NCI-H187 treated with DMSO at 0.1 percent for 48 hours (cell line): ENCODE data around the gene MAFG.
A peak's percentile ranks its signal among the peaks of the same experiment; 100 is the strongest.

Source experiments
- DNase-seq: peaks from one replicate; lab custom pipeline; 2025; lab: John Stamatoyannopoulos, UW

MAFG gene

DNA sequence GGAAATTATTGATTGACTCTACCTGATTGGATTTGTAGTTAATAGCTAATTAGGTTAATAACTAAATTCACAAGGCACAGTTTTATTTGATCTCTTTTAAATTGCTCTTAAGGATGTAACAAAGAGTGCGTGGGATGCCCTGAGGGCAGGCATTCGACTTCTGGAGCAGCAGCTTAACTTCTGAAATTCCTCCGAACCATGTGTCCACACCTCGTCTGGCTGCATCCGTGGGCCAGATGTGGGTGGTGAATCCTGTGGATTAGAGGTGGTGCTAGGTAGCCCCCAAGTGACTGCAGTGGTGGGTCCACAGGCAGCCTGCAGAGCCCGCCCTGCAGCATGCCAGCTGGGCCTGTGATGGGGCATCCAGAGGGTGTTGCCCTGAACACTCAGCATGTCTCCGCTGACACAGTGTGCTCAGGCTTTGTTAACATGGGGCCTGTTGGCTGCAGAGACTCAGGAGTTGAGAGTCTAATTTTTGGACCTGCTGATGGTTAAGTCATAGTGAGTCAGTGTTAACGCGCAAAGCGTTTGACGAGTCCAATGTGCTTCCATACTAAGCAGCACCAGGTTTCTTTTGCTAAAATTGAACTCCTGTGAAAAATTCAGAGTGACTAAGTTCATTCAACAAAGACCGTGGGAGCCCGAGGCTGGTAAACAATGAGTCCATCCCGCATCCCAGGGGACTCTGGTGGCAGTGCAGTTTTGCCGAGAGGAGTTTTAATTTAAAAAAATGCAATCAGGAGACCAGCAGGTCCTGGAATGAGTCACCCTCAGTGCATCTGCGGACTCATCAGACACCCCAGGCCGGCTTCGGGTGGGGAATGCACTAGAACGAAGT lies 29.3 kb downstream of the MAFG start:
- DNase-seq, result no peak

DNA sequence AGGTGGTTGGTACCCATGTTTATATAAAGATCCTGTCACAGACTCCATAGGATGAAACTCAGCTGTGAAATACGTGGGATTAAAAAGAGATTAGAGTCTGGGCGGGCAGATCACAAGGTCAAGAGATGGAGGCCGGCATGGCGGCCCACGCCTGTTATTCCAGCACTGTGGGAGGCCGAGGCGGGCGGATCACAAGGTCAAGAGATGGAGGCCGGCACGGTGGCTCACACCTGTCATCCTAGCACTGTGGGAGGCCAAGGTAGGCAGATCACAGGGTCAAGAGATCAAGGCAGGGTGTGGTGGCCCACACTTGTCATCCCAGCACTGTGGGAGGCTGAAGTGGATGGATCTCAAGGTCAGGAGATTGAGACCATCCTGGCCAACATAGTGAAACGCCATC lies 32.1 kb downstream of the MAFG start:
- no peak for DNase-seq

DNA sequence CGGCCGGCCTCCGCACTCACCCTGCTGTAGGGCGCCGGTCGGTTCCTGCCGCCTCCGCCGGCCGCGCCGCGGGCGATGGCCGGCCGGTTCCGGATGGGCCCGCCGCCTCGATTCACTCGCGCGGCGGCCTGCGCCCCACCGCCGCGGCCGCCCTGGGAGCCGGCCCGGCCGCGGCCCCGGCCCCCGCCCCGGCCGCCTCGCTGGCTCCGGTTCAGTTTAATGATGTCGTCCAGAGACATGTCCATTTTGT lies 36.3 kb downstream of the MAFG start:
- no peak for DNase-seq

DNA sequence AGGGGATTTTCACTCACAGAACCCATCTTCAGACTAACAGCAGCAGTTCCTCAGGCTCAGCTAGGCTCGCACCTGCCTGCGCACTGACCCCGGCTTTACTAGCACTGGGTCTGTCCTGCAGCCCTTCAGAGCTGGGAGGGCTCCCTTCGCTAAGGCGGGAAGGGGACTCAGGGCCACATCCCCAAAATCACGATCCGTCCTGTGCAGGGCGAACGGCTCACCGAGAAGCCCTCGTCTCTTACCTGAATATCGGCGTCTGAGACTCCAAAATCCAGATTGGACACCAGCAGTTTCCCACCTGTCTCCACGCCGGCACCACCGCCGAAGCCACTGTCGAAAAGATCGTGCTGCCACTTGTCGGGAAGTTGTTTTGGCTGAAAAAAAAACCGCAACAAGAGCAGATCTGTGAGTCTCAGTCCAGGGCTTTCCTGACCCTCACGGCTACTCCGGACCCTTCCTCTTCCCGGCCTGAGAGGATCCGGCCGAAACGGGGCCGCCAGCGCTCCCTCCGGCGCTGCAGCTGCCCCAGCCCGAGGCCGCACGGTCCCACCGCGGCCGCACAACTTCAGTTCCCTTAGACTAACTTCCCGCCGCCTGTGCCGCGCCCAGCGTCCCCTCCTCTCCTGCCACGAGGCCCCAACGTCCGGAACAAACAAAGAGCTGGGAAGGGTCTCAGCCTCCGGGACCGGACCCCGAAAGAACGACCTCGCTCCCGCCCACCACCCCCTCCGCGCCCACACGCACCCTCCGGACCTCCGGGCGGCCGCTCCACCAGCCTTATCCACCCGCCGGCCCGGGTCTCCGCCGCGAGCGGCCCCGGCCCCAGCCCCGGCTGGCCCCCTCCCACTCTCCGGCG lies 36.9 kb downstream of the MAFG start:
- no peak for DNase-seq

DNA sequence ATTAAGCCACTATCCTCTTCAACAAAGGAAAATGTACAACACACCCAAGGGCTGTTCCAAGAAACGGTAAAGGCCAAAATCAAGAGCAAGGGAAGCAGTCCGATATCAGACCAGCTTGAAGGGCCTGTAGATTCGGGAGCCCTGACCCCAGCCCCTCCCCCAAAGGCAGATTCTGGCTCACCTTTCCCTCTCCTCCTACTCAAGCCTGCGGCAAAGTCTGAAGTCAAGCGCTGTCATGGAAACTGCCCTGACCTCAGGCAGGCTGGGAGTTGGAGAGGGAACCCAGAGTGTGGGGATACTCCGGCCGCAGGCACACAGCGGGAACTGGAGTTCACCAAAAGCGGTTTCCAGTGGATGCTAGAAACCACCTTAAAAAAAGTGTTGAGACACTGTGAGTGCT lies 37.9 kb downstream of the MAFG start:
- no peak for DNase-seq

DNA sequence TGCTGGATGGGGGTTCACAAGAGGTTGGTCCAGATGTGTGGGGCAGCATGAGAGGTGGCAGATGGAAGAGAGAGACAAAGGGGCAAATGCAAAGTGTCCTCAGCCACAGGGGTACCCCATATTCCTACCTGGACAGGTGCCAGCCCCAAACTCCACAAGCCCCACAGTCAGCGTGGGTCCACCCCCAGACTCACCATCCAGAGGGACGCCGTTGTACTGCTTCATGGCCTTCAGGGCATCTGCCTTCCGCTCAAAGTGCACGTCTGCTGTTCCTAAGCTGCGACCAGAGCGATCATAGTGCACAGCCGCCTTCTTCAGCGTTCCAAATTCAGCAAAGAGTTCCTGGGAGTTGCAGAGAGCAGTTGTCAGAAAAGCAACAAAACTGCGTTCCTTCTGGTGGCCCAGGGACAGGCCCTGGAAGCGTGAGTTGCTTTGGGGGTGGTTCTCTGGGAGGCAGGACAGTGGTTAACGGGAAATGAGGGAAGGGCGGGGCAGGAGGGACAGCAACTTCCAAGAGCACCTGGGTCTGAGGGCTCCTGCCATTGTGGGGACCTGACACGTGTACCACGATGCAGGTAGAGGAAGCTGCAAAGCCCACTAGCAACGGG lies 38.4 kb downstream of the MAFG start:
- DNase-seq, result no peak

DNA sequence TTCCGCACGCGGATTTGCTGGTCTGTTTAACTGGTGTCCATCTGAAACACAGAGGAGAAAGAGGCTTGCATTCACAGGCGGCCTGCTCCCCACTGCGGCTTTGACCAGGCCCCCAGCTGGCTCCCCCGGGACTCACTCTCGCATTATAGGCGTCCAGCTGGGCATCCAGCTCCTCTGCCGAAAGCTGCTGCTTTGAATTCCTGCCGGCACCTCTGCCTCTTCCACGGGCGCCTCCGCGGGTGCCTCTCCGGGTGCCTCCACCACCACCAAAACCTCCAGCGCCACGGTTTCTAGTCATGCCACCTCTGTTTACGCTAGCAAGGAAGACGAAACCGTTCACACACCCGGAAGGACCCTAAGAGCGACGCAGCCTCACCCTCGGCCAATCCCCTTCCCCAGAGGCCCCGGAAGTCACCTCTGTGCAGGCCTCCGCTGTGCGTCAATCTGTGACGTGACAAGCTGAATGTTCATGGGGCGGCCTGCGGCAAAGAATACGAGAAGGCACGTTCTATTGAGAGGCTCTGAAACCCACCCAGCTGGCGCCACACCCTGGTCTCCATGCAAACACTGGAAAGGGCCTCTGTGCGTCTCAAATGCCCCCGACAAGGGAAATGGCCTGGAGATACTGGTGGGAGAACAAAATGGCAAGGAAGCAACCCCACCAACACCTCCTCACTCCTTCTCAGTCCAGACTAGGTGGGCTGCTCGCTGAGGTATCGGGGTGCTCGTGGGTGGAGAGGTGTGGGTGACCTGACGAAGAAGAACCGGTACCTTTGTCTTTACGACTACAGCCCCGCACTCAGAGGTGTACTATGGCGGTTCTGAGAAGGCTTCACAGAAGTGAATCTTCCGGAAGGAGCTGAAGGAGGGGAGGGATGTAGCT lies 39.2 kb downstream of the MAFG start:
- no peak for DNase-seq

DNA sequence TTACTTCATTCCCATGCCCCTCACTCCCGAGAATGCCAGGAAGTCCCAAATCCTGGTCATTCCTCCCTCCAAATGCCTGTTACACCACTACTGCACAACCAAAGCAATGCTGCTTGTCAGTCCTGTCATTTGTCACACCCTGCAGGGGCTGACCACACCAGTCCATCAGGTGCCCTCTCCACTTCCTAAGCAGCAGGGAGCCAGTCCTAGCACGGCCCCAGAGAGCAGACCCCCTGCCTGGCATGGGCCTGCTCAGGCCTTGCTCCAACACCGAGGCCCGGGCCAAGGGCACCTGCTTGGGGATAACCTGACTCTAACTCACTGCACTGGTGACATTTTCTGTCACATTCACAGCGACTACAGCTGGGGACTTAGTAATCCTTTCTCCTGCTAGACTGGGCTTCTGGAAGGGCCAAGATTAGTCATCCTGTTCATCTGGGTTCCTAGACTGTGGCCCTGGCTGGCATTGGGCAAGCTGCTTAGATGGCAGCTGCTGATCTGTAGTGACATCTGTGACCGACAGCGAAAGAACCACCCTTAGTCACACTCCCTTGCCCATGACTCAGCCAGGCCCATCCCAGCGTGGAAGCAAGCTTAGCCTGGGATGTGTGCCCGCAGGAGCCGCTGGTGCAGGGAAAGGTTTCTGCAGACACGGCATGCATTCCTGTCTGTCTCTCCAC lies 41.5 kb downstream of the MAFG start:
- no peak for DNase-seq

DNA sequence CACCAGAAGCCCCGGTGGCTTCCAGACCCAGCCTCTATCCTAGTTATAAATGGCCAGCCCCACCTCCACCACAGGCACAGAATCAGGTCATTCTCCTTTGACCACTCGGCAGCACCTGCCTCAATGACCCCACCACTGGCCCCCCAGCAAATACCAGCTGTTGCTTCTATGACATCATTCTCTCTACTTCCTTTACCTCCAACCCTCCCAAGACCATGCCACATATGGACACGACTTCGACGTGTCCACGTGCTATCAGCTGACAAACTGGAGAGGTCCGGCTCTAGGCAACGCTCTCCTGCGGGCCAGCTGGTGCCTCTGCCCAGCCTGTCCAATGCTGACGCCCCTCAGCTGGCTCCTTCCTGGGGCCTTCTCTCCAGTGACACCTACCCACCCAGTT lies 42.1 kb downstream of the MAFG start:
- no peak for DNase-seq

DNA sequence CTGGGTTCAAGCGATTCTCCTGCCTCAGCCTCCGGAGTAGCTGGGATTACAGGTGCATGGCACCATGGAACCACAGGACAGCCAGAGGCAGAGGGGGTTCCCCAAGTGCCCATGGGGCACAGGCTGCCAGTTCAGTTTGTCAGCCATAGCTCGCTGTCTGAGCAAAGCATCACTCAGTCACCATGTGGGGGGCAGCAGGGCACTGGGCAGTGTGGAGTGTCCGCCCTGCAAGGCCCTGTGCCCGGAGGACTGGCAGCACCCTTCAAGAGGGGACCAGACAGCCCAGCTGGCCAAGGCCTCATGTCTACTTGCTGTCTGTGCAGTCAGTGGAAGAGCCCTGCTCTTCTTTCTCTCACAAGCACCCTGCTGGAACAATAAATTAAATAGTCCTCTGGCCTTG lies 42.6 kb downstream of the MAFG start:
- DNase-seq, result no peak

DNA sequence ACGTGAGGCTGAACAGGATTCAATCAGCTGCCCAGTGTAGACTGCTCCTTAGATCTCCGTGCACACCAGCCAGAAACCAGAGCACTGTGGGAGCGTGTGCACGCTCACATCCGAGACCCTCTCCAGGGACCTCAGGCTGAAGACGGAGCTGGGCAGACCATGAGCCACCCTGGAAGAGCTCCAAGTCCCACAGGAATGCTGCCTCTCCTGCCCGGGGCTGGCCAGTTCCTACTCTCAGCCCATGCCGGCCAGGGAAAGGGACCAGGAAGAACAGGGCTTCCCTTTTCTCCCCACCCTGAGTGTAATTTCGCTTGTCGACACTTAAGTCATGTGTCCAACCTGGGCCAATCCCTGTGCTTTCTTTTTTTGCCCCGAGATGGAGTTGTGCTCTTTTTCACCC lies 43.0 kb downstream of the MAFG start:
- no peak for DNase-seq

DNA sequence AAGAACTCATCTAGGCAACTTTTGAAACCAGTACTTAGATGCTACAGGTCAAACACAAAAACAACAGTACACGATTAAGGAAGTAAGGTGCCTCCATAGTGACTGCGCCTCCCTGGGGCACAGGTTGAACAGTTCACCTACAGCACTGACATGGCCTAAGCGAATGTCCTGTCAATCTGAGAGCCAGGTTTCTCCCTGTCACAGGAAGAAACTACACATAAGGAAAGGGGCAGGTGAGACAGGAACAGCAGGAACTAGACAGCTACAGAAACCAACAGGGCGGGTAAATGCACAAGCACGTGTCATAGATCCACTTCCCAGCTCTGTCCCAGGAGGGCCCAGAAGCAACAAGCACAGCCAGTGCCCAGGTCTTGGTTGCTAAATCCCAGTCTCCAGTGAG lies 48.4 kb downstream of the MAFG start:
- DNase-seq, result no peak

DNA sequence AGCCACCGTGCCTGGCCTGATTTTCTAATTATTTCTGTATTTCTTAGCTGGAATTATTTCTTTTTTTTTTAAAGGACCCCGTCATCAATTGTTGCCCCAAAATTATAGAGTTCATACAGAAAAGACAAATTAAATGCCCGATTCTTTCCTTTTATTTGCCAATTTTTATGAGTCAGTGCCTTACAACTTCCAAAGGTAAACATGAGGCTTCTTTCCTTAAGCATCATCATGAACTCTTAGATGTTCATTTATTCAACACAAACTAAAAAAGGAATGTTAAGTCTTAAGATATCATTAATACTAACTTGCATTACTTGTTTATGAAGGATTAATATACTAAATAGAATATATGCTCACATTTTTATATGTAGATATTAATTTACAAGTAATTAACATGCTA lies 49.2 kb downstream of the MAFG start:
- no peak for DNase-seq

DNA sequence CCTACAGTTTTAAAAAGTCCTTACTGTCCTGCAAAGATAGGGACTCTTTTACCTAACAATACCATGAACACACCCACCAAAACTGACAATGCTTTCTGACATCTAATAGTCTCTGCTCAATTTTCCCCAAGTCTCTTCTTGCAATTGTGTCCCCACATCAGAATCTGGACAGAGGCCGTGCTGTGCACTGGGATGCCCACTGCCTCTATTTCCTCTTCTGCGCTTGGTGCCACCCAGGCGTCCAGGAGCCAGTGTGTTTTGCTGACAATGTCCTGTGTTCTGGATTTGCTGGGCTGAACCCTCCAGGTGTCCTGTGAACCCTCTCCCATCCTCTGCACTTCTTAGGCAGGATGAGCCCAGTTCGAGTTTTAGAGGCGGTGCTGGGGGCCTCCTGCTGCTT lies 50.0 kb downstream of the MAFG start:
- no peak for DNase-seq

DNA sequence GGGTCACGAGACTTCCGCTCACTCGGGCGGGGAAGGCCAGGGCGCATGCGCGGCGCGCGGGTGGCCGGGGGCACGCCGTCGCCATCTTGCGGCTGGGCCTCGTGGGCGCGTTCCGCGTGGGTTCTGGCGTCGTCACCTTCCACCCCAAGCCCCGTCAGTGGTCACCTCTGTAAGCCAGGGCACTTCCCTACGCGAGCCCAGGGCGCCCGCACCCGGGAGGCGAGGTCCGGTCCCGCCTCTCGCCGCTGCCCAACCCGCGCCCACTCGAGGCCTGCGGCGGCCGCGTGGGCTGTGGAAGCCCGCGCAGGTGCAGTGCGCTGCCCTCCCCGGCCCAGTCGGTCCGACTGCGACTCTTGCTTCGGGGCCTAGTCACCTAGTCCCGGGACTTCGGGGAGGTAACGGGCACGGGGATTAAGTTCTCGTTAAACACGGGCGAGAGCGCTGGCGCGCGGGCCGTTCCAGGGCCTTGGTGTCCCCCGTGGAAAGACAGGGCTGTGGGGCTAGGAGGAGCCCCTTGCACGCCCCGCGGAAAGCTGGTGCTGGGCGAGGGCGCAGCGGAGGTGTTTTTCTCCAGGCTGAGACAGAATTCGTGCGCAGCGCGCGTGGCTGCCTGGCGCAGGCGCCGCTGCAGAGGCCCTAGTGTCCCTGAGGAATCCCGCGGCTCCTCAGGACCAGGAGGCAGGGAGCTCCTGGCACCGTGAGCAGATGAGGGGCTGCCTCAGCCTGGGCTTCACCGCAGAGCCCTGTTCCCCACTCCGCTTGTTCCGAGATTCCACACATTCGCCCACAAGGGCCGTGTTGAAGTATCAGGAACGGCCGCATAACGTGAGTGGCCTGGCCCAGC lies 55.9 kb downstream of the MAFG start:
- DNase-seq, result peak; percentile 21

DNA sequence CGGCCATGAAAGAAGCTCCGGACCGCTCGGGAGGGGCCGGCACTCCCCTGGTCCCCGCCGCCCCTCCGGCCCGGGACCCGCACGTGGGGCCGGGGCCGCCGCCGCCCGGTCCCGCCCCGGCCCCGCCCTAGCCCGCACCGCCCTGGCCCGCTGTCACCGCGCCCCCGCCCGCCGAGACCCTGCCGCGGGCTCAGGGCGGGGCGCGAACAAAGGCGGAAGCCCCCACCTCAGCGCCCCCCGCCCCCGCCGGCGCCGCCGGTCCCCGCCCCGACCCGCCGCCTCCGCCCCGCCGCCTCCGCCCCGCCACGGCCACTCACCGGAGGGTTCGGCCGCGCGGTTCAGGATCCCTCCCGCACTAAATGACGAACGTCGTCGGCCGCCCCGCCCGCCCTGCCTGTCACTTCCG lies 56.6 kb downstream of the MAFG start, which contains the start of gene ARHGDIA:
ARHGDIA (minus strand) TSS at position 357 of the 406 bp plus-strand sequence. CDS start 1,407 bp downstream, outside the sequence.
- DNase-seq, result no peak

DNA sequence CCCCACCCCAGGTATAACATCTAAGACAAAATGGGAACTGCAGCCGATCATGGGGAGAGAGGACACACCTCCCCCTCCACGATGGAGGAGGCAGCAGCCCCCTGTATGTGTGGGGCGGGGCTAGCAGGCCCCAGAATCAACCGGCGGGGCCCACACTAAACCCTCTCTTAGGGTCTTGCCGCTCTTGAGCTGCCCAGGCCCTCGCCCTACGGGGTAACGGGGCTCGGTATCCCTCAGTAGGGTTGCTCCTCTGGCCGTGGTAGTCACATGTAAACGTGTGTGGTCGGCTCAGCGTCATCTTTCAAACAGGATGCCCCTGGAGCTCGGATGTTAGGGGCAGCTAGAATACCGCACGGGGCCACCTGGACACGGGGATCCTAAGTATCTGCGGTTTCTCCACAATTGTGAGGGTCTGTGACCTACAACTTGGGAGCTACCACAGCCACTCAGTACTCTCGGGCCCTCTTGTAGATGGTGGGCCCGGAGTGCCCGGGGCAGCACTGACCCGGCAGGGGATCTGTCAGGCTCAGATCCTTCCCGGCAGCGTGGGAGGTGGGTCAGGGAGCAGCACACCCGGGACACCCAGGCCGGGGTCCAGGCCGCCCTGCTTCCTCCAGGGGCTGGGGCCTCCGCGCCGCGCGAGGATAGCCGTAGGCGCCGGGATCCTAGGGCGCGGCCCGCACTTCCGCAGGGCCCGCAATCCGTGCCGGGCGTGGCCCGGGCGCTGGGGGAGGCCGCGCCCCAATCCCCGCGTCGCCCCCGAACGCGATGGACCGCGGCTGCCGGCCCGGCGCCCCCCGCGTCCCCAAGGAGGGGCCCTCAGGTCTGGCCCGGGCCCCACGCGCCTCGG lies 57.2 kb downstream of the MAFG start:
- no peak for DNase-seq

DNA sequence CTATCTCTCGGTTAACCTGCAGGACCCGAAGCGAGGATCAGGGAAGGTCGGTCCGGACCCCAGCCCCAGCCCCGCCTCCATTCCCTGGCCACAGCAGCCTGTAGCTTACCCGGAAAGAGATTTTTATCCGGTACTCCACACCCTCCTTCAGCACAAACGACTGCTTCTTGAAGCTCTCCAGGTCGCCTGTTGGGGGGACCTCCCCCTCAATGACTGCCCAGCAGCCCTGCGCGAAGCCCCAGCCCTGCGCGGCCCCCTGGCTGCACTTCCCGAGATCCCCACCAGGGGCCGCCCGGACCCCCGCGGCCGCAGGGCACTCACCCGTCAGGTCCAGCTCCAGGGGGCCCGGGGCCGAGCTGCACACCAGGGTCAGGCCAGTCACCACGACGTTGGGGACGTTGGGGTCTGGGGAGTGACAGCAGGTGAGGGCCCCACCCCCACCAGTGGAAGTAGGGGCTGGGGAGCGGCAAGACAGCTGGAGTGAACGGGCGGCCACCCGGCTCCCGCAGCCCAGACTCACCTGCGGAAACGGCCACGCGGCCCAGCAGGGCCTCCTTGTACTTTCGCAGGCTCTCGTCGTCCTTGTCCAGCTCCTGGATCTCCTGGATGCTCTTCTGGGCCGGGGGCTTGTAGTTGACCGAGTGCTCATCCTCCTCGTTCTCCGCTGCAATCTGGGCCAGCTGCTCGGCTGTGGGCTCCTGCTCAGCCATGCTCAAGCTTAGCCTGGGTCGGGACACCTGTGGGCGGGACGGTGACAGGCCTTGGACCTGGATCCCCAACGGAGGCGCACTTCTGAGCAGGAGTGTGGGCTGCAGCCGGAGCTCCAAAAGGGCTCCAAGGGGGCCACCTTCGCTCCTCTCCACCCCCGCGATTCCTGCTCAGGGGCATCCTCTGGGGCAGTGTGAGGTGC lies 58.1 kb downstream of the MAFG start:
- no peak for DNase-seq
